ENCODE results near the gene ARRDC4. TPM values are rescaled to one million over a fixed set of nuclear protein-coding genes. Genes with fewer than 3 reads are reported as not detected.

The ARRDC4 gene, protein sequence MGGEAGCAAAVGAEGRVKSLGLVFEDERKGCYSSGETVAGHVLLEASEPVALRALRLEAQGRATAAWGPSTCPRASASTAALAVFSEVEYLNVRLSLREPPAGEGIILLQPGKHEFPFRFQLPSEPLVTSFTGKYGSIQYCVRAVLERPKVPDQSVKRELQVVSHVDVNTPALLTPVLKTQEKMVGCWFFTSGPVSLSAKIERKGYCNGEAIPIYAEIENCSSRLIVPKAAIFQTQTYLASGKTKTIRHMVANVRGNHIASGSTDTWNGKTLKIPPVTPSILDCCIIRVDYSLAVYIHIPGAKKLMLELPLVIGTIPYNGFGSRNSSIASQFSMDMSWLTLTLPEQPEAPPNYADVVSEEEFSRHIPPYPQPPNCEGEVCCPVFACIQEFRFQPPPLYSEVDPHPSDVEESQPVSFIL
- 6.3 and 7.7 TPM in 2 replicates for total RNA-seq

DNA sequence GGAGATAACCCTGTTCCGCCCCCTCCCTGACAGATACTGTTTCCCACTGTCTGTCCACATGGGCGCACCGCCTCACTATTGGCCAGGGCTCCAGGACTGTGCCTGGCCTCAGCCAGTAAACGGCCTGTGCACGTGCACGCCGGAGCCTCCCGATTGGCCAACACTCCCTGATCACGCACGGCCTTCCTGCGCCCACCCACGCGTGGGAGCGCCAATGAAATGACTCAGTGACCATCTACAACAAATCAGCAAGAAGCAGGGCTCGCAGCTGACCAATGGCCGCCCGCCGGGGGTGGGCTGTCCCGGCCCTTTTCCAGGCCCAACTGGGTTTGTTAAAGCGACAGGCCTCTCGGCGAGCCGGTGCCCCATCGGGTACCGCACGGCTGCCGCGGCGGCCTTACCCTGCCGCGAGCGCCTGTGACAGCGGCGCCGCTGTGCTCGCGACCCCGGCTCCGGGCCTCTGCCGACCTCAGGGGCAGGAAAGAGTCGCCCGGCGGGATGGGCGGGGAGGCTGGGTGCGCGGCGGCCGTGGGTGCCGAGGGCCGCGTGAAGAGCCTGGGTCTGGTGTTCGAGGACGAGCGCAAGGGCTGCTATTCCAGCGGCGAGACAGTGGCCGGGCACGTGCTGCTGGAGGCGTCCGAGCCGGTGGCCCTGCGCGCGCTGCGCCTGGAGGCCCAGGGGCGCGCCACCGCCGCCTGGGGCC, at the start of gene ARRDC4:
Gene ARRDC4 (plus strand): TSS at position 340 of the 703 bp plus-strand sequence. CDS start 159 bp downstream, at position 499.

Measured in bronchial smooth muscle cell (primary cell).